ENCODE data around the gene BMPR1A. TPM values are rescaled to one million over a fixed set of nuclear protein-coding genes. Genes with fewer than 3 reads are reported as not detected.

BMPR1A gene
- total RNA-seq, 1 donor from 2014 or later = 20.8 TPM

- peaks cover 11% of the 10 kb centered on the region for H3K27me3 Mint-ChIP-seq (ENCODE audit: unreplicated experiment)
- TF ChIP-seq CTCF (IDR thresholded peaks at IDR 0.05; ENCODE audit: unreplicated experiment) = no peak
Measured at GRCh38 chr10:86953747-86954680, 197.6 kb downstream of the BMPR1A start.

GRCh38 chr10:86954681-86955500 lies 198.5 kb downstream of the BMPR1A start:
- Mint-ChIP-seq H3K4me3 (ENCODE audit: unreplicated experiment) (peak overlapping the region; percentile 98), H3K9me3 (ENCODE audit: unreplicated experiment) (no peaks in the 10 kb centered on the region)
- TF ChIP-seq CTCF (IDR thresholded peaks at IDR 0.05; ENCODE audit: unreplicated experiment) = no peak

More at GRCh38 chr10:86953747-86954680, 197.6 kb downstream of the BMPR1A start:
- H3K4me3 Mint-ChIP-seq (ENCODE audit: unreplicated experiment) = peak overlapping the region; percentile 98
- no peaks in the 10 kb centered on the region for H3K9me3 Mint-ChIP-seq (ENCODE audit: unreplicated experiment)
- H3K36me3 Mint-ChIP-seq (ENCODE audit: low read depth, unreplicated experiment) = peaks cover 38% of the 10 kb centered on the region
- peak; percentile 63 for DNase-seq (ENCODE audit: low spot score)
- peaks cover 63% of the 10 kb centered on the region for H3K4me1 Mint-ChIP-seq (ENCODE audit: unreplicated experiment)
- peak overlapping the region; percentile 83 for H3K27ac Mint-ChIP-seq (ENCODE audit: unreplicated experiment)

GRCh38 chr10:86955501-86956194 lies 199.2 kb downstream of the BMPR1A start:
- peak overlapping the region; percentile 97 for H3K27ac Mint-ChIP-seq (ENCODE audit: unreplicated experiment)
- DNase-seq (ENCODE audit: low spot score) = peak; percentile 63
- H3K27me3 Mint-ChIP-seq (ENCODE audit: unreplicated experiment) = peaks cover 15% of the 10 kb centered on the region
- TF ChIP-seq CTCF (IDR thresholded peaks at IDR 0.05; ENCODE audit: unreplicated experiment) = no peak
- peaks cover 30% of the 10 kb centered on the region for H3K36me3 Mint-ChIP-seq (ENCODE audit: low read depth, unreplicated experiment)
- peak overlapping the region; percentile 98 for H3K4me3 Mint-ChIP-seq (ENCODE audit: unreplicated experiment)
- H3K4me1 Mint-ChIP-seq (ENCODE audit: unreplicated experiment) = peaks cover 61% of the 10 kb centered on the region
- no peaks in the 10 kb centered on the region for H3K9me3 Mint-ChIP-seq (ENCODE audit: unreplicated experiment)

More at GRCh38 chr10:86954681-86955500, 198.5 kb downstream of the BMPR1A start:
- peaks cover 15% of the 10 kb centered on the region for H3K27me3 Mint-ChIP-seq (ENCODE audit: unreplicated experiment)
- H3K4me1 Mint-ChIP-seq (ENCODE audit: unreplicated experiment) = peaks cover 66% of the 10 kb centered on the region
- peaks cover 36% of the 10 kb centered on the region for H3K36me3 Mint-ChIP-seq (ENCODE audit: low read depth, unreplicated experiment)
- peak overlapping the region; percentile 83 for H3K27ac Mint-ChIP-seq (ENCODE audit: unreplicated experiment)
- DNase-seq (ENCODE audit: low spot score) = no peak

- no peak for DNase-seq (ENCODE audit: low spot score)
- Mint-ChIP-seq H3K27ac (ENCODE audit: unreplicated experiment) (peak overlapping the region; percentile 97), H3K4me3 (ENCODE audit: unreplicated experiment) (peak overlapping the region; percentile 98), H3K9me3 (ENCODE audit: unreplicated experiment) (no peaks in the 10 kb centered on the region), H3K27me3 (ENCODE audit: unreplicated experiment) (peaks cover 15% of the 10 kb centered on the region), H3K4me1 (ENCODE audit: unreplicated experiment) (peaks cover 57% of the 10 kb centered on the region), H3K36me3 (ENCODE audit: low read depth, unreplicated experiment) (peaks cover 28% of the 10 kb centered on the region)
- no peak for TF ChIP-seq CTCF (IDR thresholded peaks at IDR 0.05; ENCODE audit: unreplicated experiment)
Measured at GRCh38 chr10:86956195-86956847, 199.9 kb downstream of the BMPR1A start.

Measured in endothelial cell (in vitro differentiated cells).